ENCODE results near the gene EBF4.
A peak's percentile ranks its signal among the peaks of the same experiment; 100 is the strongest.
"Not testable (repeated sequence)": the region's sequence is repeated elsewhere in the genome, so short reads cannot be mapped to it uniquely, and the experiment has no call there.

EBF4 gene

DNA sequence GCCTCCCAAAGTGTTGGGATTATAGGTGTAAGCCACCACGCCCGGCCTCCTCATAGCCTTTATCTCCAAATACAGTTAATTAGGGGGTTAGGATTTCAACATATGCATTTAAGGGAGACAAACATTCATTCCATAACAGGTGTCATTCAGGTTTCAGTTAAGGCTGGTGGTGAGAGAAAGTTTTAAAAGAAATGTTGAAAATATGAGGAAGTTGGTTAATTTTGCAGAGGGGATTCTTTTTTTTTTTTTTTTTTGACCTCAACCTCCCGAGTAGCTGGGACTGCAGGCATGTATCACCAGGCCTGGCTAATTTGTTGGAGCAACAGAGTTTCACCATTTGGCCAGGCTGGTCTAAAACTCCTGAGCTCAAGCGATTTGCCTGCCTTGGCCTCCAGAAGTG lies 12.5 kb upstream of the EBF4 start:
- no peak for DNase-seq

DNA sequence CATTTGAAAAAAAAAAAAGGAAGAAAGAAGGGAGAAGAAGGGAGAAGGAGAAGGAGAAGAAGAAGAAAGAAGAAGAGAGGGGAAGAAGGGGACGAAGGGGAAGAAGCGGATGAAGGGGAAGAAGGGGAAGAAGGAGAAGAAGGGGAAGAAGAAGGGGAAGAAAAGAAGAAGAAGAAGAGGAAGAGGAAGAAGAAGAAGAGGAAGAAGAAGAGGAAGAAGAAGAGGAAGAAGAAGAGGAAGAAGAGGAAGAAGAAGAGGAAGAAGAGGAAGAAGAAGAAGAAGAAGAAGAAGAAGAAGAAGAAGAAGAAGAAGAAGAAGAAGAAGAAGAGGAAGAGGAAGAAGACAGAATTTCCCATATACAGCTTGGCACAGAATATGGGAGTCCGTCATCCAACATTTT lies 10.5 kb upstream of the EBF4 start:
- DNase-seq = not testable (repeated sequence)

DNA sequence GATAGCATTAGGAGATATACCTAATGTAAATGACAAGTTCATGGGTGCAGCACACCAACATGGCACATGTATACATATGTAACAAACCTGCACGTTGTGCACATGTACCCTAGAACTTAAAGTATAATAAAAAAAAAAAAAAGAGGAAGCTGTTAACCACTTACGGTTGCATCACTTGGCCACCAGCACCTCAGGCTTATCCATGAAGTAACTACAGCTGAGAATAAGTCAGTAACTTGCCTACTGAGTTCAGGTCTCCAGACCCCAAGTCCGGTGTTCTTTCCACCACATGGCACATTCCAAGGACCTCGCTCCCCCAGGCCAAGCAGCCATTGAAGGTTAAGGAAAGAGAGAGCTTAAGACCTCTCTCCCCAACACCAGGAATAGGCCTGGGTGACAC lies 7.8 kb upstream of the EBF4 start:
- DNase-seq = not testable (repeated sequence)

DNA sequence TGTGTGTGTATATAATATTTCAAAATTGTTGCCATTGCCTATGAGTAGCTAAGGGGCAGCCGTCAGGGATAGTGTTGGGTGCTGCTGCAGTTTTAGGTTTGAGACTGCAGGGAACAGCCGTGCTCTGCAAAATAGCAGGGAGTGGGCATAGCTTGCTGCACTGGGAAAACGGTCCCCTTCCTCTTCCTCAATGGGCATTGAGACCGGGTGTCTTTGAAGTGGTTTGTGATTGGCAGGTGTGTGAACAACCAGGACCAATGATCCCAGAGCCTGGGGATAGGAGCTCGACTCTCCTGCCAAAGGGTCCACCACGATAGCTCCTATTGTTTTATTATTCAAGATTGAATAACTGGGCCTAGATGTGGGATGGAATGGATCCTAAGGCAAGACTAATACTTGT lies 5.1 kb upstream of the EBF4 start:
- DNase-seq = no peak

DNA sequence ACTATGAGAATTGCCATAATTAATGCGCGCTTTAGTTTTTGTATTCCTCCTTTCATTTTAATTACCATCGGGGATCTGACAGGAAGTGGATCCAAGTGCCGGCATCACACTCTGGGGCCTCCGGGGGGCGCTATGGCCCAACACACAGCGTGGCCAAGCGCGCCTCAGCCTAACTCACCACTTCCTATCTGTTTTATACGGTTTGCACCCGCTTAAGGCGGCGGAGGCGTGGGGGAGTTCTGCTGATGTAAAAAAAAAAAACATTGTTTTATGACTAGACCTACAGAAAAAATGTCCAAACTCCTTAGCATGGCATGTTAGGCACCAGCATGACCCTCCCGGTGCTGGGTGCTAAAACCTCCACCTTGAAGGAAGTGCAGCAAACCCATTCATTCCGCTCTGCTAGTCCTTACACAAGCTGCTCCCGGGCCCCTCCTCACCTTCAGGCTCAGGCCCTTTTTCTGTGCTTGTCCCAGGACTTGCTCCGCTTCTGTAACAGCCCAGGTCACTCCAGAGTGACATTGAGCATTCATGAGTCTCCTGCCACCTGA lies 4.5 kb upstream of the EBF4 start:
- DNase-seq = peak; percentile 79

DNA sequence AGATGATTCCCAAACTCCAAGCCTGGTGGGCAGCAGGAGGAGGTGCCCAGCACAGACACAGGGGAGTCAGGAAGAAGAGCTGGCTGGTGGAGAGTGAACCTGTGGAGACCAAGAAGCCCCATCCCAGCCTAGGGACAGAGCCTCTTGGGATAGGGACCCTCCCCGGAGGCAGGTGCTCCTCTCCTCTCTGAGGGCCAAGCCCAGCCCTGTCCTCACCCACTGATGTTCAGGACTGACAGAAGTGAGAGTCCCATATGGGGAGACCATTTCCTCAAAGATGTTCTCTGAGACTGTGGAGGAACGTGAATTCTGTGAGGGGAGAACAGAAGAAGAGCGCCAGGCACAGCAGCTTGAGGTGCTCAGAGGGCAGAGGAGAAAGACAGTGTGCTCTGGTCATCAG lies 2.4 kb upstream of the EBF4 start:
- DNase-seq = no peak

DNA sequence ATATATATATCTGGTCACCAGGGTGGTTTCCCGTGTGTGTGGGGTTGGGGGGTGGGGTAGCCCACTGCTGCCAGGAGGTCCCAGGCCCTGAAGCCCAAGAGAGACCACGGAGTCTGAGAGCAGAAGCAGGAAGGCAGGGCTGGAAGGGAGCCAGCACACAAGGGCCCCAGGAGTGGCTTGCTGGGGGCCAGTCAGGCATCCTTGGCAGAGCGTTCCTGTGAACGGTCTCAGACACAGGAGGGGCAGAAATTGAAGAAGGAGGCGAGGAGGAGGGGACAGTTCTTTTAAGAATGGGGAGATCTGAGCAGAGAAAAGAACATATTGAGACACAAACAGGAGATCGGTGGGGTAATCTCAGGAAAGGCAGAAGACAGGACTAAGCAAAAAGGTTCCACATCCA lies 1.9 kb upstream of the EBF4 start:
- DNase-seq = no peak

DNA sequence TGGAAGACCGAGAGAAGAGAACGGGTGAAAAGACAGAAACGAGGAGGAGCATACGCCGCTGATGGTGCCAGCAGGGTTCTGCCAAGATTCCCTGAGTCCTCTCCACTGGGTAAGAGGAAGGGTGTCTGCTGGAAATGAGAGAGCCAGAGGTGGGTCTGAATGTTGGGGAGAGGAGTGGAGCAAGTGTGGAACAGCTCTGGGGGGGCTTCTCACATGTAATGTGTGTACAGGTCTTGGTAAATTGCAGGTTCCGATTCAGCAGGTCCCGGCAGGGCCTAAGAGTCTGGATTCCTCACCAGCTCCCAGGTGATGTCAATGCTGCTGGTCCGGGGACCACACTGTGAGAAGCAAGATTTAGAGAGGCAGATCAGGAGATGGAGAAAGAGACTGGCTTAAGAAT lies 1.5 kb upstream of the EBF4 start:
- no peak for DNase-seq

DNA sequence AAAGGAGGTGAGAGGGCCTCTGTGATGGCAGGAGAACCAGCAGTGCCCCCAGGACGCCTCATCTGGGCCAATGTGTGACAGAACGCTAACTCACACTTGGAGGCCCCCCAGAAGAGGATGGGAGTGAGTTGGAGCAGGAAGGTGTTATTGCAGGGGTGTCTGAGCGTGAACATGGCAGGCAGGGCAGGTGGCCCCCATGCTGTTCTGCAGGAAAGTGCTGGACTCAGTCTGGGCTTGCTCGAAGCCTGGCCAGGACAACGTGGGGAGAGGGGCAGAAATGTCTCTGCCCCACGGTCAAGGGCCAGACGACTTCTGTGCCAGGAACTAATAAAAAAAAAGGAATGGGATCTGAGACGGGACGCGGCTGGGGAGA lies 931 bp upstream of the EBF4 start:
- no peak for DNase-seq

DNA sequence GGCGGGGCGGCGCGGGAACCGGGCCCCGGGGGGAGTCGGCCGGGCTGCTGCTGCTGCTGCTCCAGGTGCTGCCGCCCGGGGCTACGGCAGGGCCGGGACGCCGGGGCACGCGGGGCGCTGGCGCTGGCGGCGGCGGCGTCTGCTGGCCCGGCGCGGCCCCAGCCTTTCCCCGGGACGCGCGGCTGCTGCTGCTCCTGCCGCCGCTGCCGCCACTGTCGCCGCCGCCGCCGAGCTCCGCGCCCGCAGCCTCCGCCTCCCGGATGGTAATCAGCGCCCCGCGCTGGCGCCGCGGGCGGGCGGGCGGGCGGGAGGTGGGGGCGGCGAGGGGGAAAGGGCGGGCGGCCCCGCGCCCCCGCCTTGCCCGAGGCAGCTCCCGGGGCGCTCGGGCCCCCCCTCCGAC lies 306 bp downstream of the EBF4 start:
- peak; percentile 34 for DNase-seq

DNA sequence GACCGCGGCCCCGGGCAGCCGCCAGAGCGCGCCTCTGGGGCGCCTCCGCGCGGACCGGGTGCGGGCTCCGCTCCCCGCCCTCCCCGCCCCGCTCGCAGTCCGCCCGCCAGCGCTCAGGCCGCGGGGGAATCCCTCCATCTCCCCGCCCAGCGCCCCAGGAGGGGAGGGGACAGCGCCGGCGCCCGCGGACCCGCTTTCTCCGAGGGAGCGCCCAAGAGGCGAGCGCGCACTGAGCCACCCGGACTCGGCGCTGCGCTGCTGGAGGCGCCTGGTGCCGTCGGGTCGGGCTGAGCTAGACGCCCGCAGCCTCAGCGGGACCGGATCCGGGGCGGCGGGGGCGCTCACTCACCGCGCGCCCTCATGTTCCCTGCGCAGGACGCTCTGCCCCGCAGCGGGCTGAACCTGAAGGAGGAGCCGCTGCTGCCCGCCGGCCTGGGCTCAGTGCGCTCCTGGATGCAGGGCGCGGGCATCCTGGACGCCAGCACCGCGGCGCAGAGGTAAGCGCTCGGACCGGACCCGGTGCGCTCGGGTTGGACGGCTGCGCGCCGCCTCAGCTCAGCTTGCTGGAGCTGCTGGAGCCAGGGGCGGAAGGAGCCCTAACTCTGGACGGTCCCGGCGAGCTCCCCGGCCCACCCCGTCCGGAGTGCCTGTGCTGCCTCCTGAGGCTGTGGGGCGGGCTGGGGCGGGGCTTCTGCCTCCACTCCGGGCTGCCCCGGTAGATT lies 867 bp downstream of the EBF4 start:
- DNase-seq = peak; percentile 49

DNA sequence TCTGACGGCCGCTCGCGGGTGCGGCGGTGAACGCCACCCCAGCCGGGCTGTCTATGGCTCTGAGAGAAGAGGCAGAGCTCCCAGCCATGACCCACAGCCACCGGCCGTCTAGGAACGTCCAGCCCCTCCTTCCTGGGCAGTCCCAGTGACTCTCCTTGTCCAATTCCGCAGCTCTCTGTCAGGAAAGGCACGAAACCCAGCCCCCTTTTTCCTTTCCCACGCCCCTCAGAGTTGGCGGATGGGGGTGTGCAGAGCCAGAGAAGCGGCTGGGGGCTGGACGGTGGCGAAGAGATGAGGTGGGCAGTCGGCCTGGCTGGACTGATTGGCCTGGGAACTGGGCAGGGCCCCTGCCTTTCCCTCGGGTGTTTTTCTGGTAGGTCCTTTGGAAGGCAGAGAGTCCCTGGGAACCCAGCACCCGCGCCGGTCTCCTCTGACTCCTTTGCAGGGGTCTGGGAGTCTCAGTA lies 1.5 kb downstream of the EBF4 start:
- DNase-seq = no peak

DNA sequence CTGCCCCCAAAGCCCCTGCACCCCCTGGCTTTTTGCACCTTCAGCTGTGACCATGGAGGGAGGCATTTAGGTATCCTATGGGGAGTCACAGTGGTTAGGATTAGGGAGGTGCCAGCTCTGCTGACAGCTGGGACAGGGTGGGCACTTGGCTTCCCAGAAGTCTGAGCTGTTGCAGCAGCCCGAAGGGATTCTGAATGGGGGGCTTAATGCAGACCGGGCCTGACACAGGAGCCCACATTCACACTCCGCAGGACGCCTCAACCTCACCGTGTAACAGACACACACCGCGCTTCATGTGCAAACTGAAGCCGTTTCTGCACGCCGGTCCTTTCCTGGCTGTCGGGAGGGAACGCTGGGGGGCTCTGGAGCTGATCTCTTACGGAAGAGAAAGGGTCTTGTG lies 1.9 kb downstream of the EBF4 start:
- DNase-seq = no peak

DNA sequence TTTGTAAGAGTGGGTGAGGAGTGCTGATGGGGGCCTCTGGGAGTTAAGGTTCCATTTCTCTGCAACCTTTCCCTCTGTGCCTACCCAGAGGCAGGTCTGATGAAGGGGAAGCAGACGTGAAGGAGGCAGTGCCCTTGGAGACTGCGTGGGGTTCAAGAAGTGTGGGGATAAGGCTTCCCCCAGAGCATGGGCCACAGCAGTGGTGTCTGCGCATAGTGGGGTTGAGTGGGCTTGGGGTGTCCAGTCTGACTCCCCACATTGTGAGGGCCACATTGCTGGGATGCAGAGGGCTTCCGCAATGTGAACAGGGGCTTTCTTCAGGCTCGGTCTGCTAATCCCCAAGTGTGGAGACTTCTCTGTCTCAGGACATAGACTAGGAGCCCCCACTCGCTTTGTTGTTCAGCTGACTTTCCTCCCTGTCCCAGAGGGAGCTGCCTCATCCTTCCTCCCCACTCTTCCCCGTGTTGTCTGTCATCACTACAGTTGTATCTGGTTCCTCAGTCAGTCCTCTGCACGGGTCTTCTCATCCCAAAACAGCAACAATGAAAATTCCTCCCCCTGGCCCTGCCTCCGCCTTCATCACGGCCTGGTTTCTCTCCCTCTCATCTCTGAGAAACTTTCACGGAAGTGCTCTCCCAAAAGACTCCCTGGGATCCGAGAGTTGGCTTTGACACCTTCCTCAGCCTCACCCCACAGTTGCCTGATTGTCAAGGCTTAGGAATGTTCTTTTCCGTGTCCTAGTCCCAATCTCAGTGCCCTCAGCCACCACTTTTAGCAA lies 2.8 kb downstream of the EBF4 start:
- DNase-seq = no peak

DNA sequence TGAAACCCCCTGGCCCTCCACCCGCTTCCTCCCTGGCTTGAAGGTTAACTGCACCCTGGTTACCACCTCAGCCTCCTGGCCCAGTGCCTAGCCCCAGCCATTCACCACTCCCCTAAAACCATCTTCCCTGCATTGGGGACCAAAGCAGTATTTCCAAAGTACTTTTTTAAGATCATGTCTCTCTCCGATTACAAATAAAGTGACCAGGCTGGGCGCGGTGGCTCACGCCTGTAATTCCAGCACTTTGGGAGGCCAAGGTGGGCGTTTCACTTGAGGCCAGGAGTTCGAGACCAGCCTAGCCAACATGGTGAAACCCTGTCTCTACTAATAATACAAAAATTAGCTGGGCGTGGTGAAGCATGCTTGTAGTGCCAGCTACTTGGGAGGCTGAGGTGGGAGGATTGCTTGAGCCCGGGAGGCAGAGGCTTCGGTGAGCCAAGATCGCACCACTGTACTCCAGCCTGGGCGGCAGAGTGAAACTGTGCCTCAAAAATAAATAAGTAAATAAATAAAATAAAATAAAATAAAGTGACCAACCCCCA lies 3.5 kb downstream of the EBF4 start:
- not testable (repeated sequence) for DNase-seq

DNA sequence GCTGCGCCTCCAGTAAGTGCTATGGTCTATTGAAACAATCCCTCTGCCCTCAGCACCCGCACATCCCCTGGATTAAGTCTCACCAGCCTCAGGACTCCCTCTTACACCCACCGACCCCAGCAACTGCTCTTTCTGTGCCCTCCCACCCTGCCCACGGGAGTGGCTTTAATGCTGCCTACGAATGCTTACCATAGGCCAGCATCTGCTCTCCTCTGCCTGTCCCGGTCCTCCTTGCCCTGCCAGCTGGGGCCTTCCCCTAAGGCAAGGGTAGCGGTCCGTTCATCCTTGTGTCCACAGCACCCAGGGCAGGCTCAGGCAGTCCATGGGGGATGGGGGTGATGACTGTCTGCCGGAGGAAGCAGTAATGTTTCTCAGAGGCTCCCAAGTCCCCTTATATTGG lies 4.1 kb downstream of the EBF4 start:
- DNase-seq = no peak

DNA sequence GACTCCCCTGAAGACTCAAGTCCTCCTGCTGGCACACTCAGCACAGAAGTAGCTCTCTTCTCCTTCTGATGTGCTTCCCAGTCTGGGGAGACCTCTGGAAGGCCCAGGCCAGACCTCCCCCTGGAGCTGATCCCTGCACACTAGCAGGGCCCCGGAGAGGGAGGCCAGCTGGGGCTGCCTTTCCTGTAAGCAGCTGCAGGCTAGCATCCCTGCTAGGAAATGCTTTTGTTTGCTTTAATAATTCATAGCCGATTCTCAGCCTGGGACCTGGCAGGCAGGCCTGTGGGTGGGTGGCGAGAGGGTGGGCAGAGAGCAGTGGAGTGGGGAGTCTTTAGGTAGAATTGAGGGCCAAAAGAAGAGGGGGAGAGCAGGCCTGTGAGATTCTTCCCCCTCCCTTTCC lies 5.2 kb downstream of the EBF4 start:
- DNase-seq = no peak

DNA sequence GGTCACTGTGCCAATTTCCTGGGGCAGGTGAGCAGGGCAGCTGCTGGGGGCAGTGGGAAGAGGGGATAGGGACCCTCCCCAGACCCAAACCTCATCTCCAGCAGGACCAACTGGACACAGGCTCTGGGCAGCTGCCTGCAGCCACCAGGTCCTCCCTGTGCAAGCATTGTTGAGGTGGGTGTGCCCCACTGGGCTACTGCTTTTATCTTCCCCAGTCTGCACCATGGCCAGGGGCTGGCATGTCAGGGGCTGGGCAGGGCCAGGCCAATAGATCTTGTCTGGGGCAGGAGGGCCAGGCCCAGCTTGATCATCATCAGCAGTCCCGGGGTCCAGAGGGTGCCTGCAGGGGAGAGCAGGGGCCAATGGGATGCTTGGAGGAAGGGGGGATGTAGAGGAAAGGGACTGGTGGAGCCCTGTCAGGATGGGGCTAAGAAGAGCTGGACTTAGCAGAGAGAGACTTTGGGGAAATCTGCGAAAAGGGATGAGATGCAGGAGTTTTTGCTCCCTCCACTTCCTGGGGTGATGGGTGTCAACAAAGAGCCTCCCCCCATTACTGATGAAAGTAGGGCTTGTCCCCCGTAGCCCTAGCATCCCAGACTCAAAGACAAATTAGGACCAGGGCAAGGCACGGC lies 5.7 kb downstream of the EBF4 start:
- DNase-seq = no peak

DNA sequence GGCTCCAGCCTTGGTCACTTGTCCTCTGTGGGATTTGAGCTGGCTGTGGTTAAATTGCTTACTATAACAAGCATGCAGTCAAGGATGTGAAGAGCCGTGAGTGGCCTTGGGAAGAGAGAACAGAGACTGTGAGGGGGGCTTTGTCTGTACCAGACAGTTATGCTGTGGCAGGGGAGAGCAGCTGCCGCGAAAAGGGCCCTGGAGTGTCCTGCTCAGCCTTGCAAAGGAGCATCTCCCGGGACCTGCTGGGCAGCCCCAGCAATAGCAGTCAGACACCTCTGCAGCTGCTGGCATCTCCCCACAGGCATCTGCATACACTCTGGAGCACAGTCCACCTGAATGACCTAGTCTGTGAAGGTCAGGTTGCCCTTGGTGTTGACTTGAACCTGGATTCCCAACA lies 6.3 kb downstream of the EBF4 start:
- DNase-seq = no peak

DNA sequence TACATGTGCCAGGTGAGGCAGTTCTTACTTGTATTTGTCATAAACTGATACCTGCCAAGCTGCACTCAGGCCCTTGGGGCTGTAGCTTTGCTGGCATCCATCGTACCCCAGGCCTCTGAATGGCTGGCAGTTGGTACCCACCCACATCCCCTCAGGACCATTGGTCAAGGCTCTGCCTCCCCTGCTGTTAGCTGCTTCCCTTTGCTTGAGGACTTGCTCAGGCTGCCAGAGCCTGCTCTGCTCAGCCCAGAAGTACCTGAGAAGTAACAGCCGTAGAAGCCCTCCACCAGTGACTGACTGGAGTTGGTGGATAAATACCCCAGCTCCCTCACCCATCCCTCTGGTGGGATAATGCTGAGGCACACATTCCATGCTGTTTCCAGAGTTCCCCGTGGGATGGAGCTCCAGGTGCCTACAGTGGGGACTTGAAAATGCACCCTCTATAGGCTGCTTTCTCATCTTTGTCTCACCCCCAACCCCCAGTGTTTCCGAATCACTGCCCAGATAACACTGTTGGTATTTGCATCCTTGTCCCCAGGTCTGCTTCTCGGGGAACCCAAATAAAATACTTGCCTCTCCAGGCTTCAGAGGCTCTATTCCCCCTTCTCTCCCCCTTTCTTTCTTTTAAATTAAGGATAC lies 7.3 kb downstream of the EBF4 start:
- DNase-seq = no peak

DNA sequence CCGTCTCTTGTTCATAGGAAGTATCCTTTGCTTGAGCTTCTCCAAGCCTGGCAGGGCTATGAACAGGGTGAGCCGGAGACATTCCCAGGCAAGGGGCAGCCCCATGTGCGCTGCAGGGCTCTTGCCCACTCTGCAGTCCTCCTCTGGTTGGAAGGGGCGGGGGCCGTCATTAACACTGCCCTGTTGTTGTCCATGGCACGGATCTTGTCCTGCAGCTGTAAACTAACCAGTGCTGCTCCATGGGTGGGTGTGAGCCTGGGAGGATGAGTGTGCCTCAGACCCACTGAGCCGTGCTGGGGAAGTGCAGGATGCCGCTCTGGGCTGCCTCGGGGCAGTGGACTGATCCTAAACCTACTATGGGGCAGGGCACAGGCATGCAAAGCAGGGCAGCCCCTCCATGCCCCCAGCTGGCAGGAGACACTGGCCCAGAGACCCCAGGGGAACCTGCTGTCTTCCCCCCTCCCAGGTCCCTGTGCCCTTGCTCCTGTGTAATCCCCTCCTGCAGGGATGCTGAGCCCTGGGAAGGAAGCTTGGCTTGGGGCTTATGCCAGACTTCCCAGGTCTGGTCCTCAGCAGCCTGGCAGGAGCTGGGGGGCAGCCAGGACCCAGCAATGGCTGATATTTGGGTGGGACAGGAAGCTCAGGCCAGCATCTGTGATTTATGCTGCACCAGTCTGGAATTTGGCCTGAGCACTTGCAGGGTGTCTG lies 8.5 kb downstream of the EBF4 start:
- DNase-seq = no peak

DNA sequence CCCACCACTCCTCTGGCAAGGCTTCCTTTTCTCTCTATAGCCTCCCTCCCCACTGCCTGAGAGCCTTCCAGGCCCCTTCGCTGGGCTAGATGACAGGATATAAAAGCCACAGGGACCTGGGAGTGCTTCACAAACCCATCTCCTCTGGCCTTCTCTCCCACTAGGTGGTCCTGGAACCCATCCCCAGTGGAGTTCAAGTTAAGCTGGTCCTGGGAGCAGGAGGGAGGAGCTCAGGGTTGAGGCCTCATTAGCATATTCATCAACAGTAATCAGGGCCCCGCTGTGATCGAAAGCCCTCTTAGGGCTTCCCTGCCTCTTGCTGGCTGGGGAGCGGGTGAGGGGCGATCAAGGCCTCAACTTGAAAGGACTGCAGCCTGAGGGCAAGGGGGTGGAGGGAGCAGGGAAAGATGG lies 9.1 kb downstream of the EBF4 start:
- DNase-seq = no peak
